ENCODE results near the gene CYP2C19.

CYP2C19 gene

DNA sequence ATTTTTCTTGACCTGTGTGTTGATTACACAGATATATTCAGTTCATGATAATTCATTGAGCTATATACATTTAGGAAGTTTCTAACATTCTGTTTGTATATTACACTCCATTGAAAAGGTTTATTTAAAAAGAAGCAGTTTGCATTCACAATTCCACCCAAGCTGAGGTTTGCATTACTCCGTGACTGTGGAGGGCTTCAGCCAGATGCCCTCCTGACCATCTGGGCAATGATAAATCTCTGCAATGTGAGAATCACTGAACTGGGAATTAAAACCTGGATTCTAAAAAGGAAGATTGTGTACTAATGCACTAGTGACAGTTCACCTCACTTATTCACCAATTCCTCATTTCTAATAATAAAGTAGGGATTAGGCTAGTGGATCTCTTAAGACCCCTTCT, 139.6 kb downstream of the CYP2C19 start:
- TF ChIP-seq, protein P1, sequence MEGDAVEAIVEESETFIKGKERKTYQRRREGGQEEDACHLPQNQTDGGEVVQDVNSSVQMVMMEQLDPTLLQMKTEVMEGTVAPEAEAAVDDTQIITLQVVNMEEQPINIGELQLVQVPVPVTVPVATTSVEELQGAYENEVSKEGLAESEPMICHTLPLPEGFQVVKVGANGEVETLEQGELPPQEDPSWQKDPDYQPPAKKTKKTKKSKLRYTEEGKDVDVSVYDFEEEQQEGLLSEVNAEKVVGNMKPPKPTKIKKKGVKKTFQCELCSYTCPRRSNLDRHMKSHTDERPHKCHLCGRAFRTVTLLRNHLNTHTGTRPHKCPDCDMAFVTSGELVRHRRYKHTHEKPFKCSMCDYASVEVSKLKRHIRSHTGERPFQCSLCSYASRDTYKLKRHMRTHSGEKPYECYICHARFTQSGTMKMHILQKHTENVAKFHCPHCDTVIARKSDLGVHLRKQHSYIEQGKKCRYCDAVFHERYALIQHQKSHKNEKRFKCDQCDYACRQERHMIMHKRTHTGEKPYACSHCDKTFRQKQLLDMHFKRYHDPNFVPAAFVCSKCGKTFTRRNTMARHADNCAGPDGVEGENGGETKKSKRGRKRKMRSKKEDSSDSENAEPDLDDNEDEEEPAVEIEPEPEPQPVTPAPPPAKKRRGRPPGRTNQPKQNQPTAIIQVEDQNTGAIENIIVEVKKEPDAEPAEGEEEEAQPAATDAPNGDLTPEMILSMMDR (conservative IDR thresholded peaks at IDR 0.05; ENCODE audit: low read depth): no peak
- DNase-seq (ENCODE audit: low spot score): no peak
- ChIA-PET POLR2A (ENCODE audit: low non-redundant PET) (no interaction called here), CTCF (interaction anchor here (0.5 kb wide), 1 partner anchor 48 kb away, joined by 3 read pairs; no protein-coding TSS in a partner anchor)
- H3K27ac ChIP-seq: no peak overlapping the region

DNA sequence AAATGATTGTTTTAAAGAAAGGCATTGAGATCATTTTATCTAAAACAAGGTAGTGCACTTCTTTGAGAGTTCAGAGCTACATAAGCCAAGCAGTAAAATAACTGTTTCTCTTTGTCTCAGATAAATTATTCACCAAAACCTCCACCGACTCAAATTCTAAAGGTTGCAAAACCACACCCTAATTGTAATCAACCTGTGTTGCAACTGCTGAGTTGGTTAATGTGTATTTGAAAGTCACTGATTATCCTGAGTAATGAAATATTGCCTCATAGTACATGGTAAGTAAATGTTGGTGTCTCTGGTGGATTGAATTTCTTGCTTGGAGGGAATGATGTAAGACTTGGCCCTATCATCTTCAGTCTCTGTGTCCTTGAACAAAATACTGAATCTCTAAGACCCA, 140.1 kb downstream of the CYP2C19 start:
- ChIA-PET CTCF (interaction anchor here (0.5 kb wide), 1 partner anchor 48 kb away, joined by 3 read pairs; no protein-coding TSS in a partner anchor), POLR2A (ENCODE audit: low non-redundant PET) (no interaction called here)
- DNase-seq (ENCODE audit: low spot score): no peak
- TF ChIP-seq, protein P1 (conservative IDR thresholded peaks at IDR 0.05; ENCODE audit: low read depth): no peak
- no peak overlapping the region for H3K27ac ChIP-seq
